RWPE2 (cell line): ENCODE results near the gene FAAP20.

ENCODE experiments used
- ATAC-seq: fragments of 200-7000 bp; cut with Tn5 transposase; 3 replicates; pipeline ENCODE4 v1.9.1; 2021; ENCODE audit warnings: low read depth
- DNase-seq: peaks from one replicate; pipeline ENCODE4 v3.0.0-alpha.2; 2020; ENCODE audit warnings: low spot score
- H3K27ac ChIP-seq: fragments of 450-650 bp; 2 replicates; pipeline ENCODE4 v1.5.1; 2017; ENCODE audit warnings: mild to moderate bottlenecking; ENCODE audit not compliant: poor library complexity, severe bottlenecking
- H3K27me3 ChIP-seq: fragments of 250-450 bp; sonication (Bioruptor Pico); 2 replicates; pipeline ENCODE4 v1.5.1; 2021; ENCODE audit warnings: mild to moderate bottlenecking, moderate library complexity; ENCODE audit not compliant: insufficient read depth, poor library complexity, severe bottlenecking
- H3K36me3 ChIP-seq: fragments of 250-450 bp; sonication (Bioruptor Pico); 2 replicates; pipeline ENCODE4 v1.5.1; 2020; ENCODE audit warnings: low read depth, mild to moderate bottlenecking, moderate library complexity
- H3K4me1 ChIP-seq: fragments of 250-450 bp; sonication (Bioruptor Pico); 2 replicates; pipeline ENCODE4 v1.5.1; 2021; ENCODE audit warnings: mild to moderate bottlenecking, moderate library complexity; ENCODE audit not compliant: insufficient read depth, poor library complexity, severe bottlenecking
- H3K4me3 ChIP-seq: fragments of 250-450 bp; sonication (Bioruptor Pico); 2 replicates; pipeline ENCODE4 v1.5.1; 2021; ENCODE audit warnings: mild to moderate bottlenecking, moderate library complexity; ENCODE audit not compliant: severe bottlenecking
- H3K9me3 ChIP-seq: fragments of 250-450 bp; sonication (Bioruptor Pico); 2 replicates; pipeline ENCODE4 v1.5.1; 2021; ENCODE audit warnings: mild to moderate bottlenecking, moderate library complexity; ENCODE audit not compliant: severe bottlenecking
- CTCF ChIP-seq: fragments of 450-650 bp; IDR thresholded peaks from one replicate; pipeline ENCODE4 v1.5.1; 2017; ENCODE audit warnings: mild to moderate bottlenecking, moderate library complexity; ENCODE audit not compliant: poor library complexity, severe bottlenecking

Gene FAAP20

GRCh38 chr1:2185880-2186855 is 8.4 kb downstream of the FAAP20 start:
- TF ChIP-seq CTCF = no peak
- ATAC-seq = no peak
- no peak for DNase-seq
- Histone ChIP-seq H3K27ac (no peak overlapping the region), H3K36me3 (0 out of 2 replicates have a peak, but pooled peaks cover 9% of the 10 kb centered on the region), H3K4me1 (no peaks in the 10 kb centered on the region), H3K9me3 (no peaks in the 10 kb centered on the region), H3K4me3 (no peak overlapping the region), H3K27me3 (no peaks in the 10 kb centered on the region)

GRCh38 chr1:2184934-2185333 is 9.6 kb downstream of the FAAP20 start:
- Histone ChIP-seq H3K27ac (no peak overlapping the region), H3K4me3 (no peak overlapping the region), H3K9me3 (no peaks in the 10 kb centered on the region), H3K27me3 (no peaks in the 10 kb centered on the region), H3K4me1 (no peaks in the 10 kb centered on the region), H3K36me3 (0 out of 2 replicates have a peak, but pooled peaks cover 9% of the 10 kb centered on the region)
- ATAC-seq (no peak), DNase-seq (no peak)
- no peak for TF ChIP-seq CTCF

DNA sequence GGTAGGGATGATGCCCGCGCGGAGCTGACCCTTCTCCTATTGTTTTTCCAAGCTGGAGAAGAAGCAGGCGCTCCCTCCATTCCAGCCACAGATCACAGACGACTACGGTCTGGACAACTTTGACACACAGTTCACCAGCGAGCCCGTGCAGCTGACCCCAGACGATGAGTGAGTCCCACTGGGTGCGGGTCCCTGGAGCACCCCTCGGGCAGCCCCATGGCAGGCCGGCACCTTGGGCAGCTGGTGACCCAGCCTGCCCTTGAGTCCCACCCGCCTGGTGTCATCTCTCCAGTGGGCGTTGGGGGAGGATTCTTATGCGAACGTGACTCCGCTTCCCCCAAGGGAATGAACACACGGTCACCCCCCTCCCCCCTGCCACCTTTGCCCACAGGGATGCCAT is 10.0 kb downstream of the FAAP20 start:
- Histone ChIP-seq H3K27me3 (no peaks in the 10 kb centered on the region), H3K36me3 (0 out of 2 replicates have a peak, but pooled peaks cover 9% of the 10 kb centered on the region), H3K4me1 (no peaks in the 10 kb centered on the region), H3K27ac (no peak overlapping the region), H3K4me3 (no peak overlapping the region), H3K9me3 (no peaks in the 10 kb centered on the region)
- ATAC-seq = no peak
- DNase-seq = no peak
- TF ChIP-seq CTCF = no peak

DNA sequence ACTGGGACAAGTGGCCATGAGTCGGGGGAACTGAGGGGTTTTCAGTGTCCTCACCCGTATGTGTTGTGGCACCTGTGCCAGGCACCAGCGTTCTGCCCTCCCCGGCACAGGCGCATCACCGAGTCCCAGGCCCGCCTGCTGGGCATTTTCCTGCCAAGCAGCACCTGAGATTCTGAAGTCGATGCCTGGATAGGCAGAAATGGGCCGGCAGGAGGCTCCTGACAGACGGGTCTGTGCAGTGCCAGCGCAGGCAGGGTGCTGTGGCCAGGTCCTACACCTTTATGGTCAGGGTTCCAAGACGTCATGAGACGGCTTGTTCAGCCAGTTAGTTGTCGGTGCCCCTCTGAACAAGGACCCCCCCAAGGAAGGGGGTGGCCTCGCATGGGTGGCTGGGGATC is 10.6 kb downstream of the FAAP20 start:
- Histone ChIP-seq H3K4me3 (no peak overlapping the region), H3K36me3 (0 out of 2 replicates have a peak, but pooled peaks cover 9% of the 10 kb centered on the region), H3K27ac (no peak overlapping the region), H3K27me3 (no peaks in the 10 kb centered on the region), H3K9me3 (no peaks in the 10 kb centered on the region), H3K4me1 (no peaks in the 10 kb centered on the region)
- DNase-seq (no peak), ATAC-seq (no peak)
- TF ChIP-seq CTCF = no peak

DNA sequence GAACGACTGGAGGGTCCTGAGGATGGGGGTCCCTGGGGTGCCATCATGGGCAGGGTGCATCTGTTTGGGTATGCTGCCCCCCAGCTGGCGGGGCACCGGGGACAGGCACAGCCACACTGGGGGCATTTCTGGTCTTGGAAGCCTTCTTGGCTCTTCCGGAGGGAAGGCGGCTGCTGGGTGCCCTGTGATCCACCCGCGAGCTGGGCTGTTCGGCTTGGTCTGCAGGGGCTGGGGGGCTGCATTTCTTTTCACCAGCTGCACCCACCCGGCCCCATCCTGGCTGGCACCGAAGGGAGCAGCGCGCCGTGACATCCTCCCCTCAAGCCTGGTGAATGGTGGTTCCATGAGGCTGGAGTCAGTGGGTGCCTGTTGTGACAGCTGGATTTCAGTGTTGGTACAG is 12.2 kb downstream of the FAAP20 start:
- ATAC-seq = no peak
- no peak for DNase-seq
- no peak for TF ChIP-seq CTCF
- H3K4me3 ChIP-seq = no peak overlapping the region
- no peaks in the 10 kb centered on the region for H3K4me1 ChIP-seq
- no peaks in the 10 kb centered on the region for H3K9me3 ChIP-seq
- 0 out of 2 replicates have a peak, but pooled peaks cover 9% of the 10 kb centered on the region for H3K36me3 ChIP-seq
- no peaks in the 10 kb centered on the region for H3K27me3 ChIP-seq
- H3K27ac ChIP-seq = no peak overlapping the region
